Lung (tissue), 12 donors: ENCODE results near the gene GPR137. TPM values are rescaled to one million over a fixed set of nuclear protein-coding genes. Genes with fewer than 3 reads are reported as not detected.

ENCODE experiments used
- ATAC-seq: fragments of 200-7000 bp; cut with Tn5 transposase; one replicate; pipeline ENCODE4 v1.9.1; 2020; ENCODE audit warnings: moderate number of reproducible peaks; ENCODE audit not compliant: insufficient read depth, low FRiP score
- DNase-seq, 3 donors: peaks; one replicate each; pipeline ENCODE4 v3.0.0-alpha.2; 2013 to 2017
- H3K27ac ChIP-seq, 2 donors: one replicate each; pipeline ENCODE4 v1.5.1; 2013; ENCODE audit warnings: mild to moderate bottlenecking in 2 of 2, moderate library complexity in 2 of 2, control low read depth in 1 of 2, inconsistent platforms in 1 of 2, low read depth in 1 of 2, low read length in 1 of 2
- H3K27me3 ChIP-seq, 3 donors: one replicate each; pipeline ENCODE4 v1.5.1; 2013; ENCODE audit warnings: low read length in 2 of 3; ENCODE audit not compliant: control insufficient read depth in 3 of 3, insufficient read depth in 3 of 3
- H3K36me3 ChIP-seq, 4 donors: one replicate each; pipeline ENCODE4 v1.5.1; 2013; ENCODE audit warnings: low read length in 4 of 4, mild to moderate bottlenecking in 1 of 4, moderate library complexity in 1 of 4; ENCODE audit not compliant: control insufficient read depth in 4 of 4, insufficient read depth in 4 of 4
- H3K4me1 ChIP-seq, 5 donors: one replicate each; pipeline ENCODE4 v1.5.1; 2013; ENCODE audit warnings: low read length in 5 of 5, mild to moderate bottlenecking in 2 of 5, moderate library complexity in 1 of 5; ENCODE audit not compliant: control insufficient read depth in 5 of 5, insufficient read depth in 5 of 5
- H3K4me3 ChIP-seq: one replicate; pipeline ENCODE4 v1.5.1; 2013; ENCODE audit warnings: mild to moderate bottlenecking, control low read depth, moderate library complexity
- H3K9ac ChIP-seq, 2 donors: one replicate each; pipeline ENCODE4 v1.5.1; 2013; ENCODE audit warnings: low read length in 2 of 2, control low read depth in 1 of 2; ENCODE audit not compliant: insufficient read depth in 1 of 2
- H3K9me3 ChIP-seq, 4 donors: one replicate each; pipeline ENCODE4 v1.5.1; 2013; ENCODE audit warnings: low read length in 3 of 4, mild to moderate bottlenecking in 1 of 4, moderate library complexity in 1 of 4; ENCODE audit not compliant: control insufficient read depth in 4 of 4, insufficient read depth in 3 of 4
- WGBS, 2 donors: extraction: QIAGEN DNeasy Blood & Tissue Kit; methylation state at CpG; one replicate each; pipeline ENCODE4 v1.1.7; 2013; 5-methylcytosine and 5-hydroxymethylcytosine counted together
- polyA plus RNA-seq, 2 donors: library from polyadenylated mRNA; stranded (reverse); fragments of 200-250 nt; gene quantifications; one replicate each; pipeline ENCODE4 v1.2.1, GENCODE V29; 2013
- total RNA-seq, 2 donors: library from RNA; depleted of rRNA in 1 of 2; stranded (reverse); fragments of >200 nt in 1 of 2; gene quantifications; one replicate each; pipeline ENCODE4 v1.2.1, GENCODE V29; 2014 to 2021
- TF ChIP-seq, protein P1 (sequence below): IDR thresholded peaks from 2 replicates; pipeline ENCODE4 v1.5.1; 2012; ENCODE audit warnings: mild to moderate bottlenecking; ENCODE audit errors: control extremely low read depth, extremely low read depth
- donor health status: control.
- donor health status: control.
- donor health status: Bipolar disorder and iron deficiency.
- donor health status: healthy.
- donor health status: DM: yes; HTN: yes; CAD: no.

GPR137 gene
- total and polyA plus RNA-seq, 4 donors: 14.5 to 59.1 (median 27.5) TPM

DNA sequence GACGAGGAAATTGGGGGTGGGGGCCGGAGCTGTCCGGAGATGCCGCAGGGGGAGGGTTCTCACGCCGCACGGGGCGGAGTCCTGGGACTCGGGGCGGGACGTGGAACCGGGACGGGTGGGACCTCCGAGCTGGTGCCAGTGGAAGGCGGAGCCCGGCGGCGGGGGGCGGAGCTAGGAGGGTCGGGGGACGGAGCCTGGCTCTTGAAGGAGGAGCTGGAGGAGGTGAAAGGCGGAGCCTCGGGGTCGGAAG, 44.5 kb upstream of the GPR137 start:
- TF ChIP-seq, protein P1, sequence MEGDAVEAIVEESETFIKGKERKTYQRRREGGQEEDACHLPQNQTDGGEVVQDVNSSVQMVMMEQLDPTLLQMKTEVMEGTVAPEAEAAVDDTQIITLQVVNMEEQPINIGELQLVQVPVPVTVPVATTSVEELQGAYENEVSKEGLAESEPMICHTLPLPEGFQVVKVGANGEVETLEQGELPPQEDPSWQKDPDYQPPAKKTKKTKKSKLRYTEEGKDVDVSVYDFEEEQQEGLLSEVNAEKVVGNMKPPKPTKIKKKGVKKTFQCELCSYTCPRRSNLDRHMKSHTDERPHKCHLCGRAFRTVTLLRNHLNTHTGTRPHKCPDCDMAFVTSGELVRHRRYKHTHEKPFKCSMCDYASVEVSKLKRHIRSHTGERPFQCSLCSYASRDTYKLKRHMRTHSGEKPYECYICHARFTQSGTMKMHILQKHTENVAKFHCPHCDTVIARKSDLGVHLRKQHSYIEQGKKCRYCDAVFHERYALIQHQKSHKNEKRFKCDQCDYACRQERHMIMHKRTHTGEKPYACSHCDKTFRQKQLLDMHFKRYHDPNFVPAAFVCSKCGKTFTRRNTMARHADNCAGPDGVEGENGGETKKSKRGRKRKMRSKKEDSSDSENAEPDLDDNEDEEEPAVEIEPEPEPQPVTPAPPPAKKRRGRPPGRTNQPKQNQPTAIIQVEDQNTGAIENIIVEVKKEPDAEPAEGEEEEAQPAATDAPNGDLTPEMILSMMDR: no peak
- 1% methylated on average over 24 of the region's 24 CpGs for WGBS, 2 donors
- Histone ChIP-seq H3K4me3 (peak overlapping the region; percentile 61), H3K9ac (peak overlapping the region in 1 of 2 donors; percentile 61), H3K4me1 (peaks cover 0 to 24% (median 20%) of the 10 kb centered on the region in 5 donors), H3K27ac (peak overlapping the region; percentile 92 to 96), H3K36me3 (peaks cover 0 to 23% (median 6%) of the 10 kb centered on the region in 4 donors), H3K9me3 (no peaks in the 10 kb centered on the region), H3K27me3 (no peaks in the 10 kb centered on the region)
- ATAC-seq (no peak), DNase-seq (peak in 2 of 3 donors; percentile 100)

GRCh38 chr11:64241491-64242374, 43.9 kb upstream of the GPR137 start:
- Histone ChIP-seq H3K9ac (peak overlapping the region in 1 of 2 donors; percentile 53), H3K9me3 (no peaks in the 10 kb centered on the region), H3K4me1 (peaks cover 0 to 24% (median 20%) of the 10 kb centered on the region in 5 donors), H3K36me3 (peaks cover 0 to 23% (median 6%) of the 10 kb centered on the region in 4 donors), H3K4me3 (peak overlapping the region; percentile 75), H3K27me3 (no peaks in the 10 kb centered on the region), H3K27ac (peak overlapping the region; percentile 88 to 95)
- TF ChIP-seq, protein P1: no peak
- 0 to 1% methylated on average over 58 to 63 of the region's 63 CpGs for WGBS, 2 donors
- peak; percentile 84 for ATAC-seq
- DNase-seq: peak; percentile 43 to 100 (median 56)

GRCh38 chr11:64243236-64243854, 42.3 kb upstream of the GPR137 start:
- Histone ChIP-seq H3K9me3 (no peaks in the 10 kb centered on the region), H3K4me3 (no peak overlapping the region), H3K9ac (no peak overlapping the region), H3K4me1 (peaks cover 0 to 31% (median 17%) of the 10 kb centered on the region in 5 donors), H3K27ac (no peak overlapping the region), H3K27me3 (no peaks in the 10 kb centered on the region), H3K36me3 (peaks cover 0 to 15% (median 3%) of the 10 kb centered on the region in 4 donors)
- DNase-seq: no peak
- TF ChIP-seq, protein P1: no peak
- WGBS, 2 donors: 89 to 91% methylated on average over 8 of the region's 8 CpGs
- ATAC-seq: no peak
